Fibroblast of skin of right quadriceps (primary cell): ENCODE measurements around the gene OSCP1.

Source experiments
- DNase-seq: peaks from one replicate; pipeline ENCODE4 v3.0.0-alpha.2; 2013

Gene OSCP1

DNA sequence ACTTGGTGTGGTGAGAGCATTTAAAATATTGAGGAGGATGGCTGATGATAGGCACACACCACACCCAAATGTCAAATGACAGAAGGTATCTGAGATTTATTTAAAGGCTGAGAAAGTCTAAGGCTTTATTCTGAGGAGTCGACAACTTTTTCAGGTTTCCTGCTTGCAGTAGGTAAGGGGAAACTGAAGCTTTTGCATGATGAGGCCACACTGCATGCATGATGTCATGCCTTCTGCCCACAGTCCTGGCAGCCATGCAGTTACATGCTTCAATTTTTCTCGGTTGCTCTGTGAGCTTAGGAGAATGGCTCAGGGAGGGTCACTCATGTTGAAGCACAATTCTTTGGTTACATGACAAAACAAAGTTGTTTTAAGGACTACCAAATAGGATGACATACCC lies 7.0 kb downstream of the OSCP1 start:
- no peak for DNase-seq

DNA sequence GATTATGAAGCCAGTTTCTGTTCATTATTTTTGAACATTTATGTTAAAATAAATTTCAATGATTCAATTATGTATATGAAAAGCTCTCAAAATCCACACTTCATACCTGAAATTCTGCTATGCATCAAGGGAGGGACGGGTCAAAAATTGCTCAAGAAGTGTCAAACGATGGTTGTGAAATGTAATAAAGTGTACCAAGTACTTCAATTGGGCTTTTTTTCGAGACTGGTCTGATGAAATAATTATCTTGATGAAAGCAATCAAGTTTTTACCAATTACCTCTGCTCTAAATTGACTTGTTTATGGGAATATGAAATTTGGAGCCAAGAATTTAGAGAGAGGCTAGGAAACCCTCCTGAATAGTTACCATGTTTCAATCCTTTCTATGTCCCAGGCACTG lies 7.9 kb downstream of the OSCP1 start:
- DNase-seq: no peak

DNA sequence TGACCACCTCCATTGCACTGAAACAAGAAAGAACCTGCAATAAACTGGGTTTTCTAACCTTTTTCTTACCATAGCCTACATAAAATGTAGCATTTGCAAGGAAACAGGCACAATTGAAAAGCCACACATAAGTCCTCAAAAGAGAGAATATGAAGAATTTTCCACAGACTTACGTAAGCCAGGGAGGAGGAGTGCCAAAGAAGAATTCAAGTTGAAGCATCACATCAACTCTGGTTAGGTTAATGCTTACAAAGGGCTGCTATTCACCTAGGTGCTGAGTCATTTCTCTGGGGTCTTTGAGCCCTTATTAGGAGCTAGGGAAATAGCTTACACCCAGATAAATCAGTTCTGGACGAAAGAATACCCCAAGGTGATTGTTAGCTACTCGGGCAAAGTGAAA lies 9.6 kb downstream of the OSCP1 start:
- DNase-seq: no peak

DNA sequence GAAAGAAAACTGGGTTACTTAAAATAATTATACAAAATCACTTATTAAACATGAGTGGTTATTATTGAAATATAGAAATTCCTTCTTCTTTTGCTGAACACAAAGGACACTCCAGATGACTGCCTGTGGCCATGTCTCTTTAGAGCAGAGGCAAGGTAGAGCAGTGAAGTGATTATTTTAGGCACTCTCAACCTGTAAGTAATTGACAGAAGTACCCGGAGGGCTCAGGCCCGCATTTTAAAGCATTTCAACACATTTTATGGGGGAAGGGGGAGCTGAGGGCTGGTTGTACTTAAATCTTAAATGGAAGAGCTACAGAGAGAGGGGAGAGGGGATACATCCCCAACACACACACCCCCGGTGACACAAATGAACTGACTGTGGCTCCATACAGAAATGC lies 10.2 kb downstream of the OSCP1 start:
- DNase-seq: no peak

DNA sequence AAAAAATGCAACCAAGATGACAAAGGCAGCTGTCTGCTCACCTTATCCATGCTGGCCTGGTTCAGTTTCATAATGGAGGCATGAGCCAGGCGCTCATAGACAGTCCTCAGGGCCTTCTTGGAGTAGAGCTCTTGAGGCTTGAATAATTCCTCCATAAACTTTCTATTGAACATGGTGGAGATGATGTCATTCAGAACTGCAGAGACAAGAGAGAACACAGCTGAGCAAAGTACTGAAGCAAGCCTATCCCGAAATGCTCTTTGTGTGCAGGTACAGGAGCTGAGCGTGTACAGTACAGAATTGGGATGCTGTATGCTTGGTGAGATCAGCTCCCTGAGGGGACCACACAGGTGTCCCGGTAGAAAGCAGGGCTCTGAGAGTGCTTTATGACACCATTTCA lies 11.5 kb downstream of the OSCP1 start:
- no peak for DNase-seq

DNA sequence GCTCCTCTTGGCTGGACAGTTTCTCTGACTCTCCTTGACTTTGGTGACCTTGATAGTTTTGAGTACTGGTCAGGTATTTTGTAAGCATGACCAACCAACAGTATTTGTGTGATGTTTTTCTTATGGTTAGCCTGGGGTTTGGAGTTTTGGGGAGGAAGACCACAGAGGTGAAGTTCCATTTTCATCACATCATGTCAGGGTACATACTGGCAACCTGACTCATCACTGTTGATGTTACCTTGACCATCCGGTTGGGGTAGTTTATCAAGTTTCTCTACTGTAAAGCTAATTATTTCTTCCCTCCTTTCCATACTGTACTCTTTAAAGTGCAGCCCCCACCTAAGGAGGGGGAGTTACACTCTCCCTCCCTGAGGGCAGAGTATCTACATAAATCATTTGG lies 13.4 kb downstream of the OSCP1 start:
- no peak for DNase-seq

DNA sequence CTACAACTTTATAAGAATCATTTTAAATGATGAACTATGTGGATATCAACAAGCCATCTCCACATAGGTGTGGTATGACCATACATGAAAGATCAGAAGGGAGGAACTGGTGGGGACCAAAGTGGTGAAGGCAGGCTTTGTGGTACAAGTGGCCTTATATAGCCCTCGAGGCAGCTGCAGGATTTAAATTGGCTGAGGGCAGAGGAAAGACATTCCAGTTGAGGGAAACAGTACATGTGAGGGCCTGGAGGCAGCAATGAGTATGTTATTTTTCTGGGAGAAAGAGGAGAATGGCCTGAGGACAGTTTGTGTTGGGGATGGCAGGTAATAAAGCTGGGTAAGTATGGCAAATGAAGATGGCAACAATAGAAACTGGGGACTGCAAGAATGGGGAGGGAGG lies 17.1 kb downstream of the OSCP1 start:
- DNase-seq: no peak

DNA sequence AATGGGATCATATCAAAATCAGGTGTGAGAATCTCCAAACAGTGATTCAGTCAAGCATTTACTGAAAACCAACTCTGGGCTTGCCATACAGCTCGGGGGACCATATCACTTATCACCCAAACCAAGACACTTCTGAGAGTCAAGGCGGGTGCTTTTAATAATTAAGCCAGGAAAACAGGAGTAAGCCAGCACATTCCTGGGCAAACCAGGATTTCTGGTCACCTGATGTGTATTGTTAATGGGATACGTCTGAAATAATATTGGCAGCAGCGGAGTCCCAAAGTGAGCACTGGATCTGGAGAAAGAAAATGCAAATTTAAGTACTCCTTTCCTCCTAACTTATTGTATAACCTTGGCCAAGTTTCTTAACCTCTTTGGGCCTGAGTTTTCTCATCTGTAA lies 17.6 kb downstream of the OSCP1 start:
- DNase-seq: no peak

DNA sequence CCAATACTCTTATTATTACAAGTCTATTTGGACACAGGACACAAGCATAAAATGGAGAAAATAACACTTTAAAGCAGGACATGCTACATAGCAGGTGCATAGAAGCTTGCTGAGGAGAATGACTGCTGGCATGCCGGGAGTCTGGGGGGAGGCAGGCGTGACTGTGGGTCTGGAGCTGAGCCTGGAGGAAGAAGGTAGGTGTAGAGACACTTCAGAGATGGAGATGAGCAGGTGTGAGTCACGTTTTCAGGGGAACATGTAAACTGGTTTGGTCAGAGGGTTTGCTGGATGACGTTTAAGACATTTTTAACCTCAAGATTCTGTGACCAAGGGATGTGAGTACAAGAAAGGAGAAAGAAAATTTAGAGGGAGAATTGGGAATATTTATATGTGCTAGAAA lies 24.5 kb downstream of the OSCP1 start:
- no peak for DNase-seq

DNA sequence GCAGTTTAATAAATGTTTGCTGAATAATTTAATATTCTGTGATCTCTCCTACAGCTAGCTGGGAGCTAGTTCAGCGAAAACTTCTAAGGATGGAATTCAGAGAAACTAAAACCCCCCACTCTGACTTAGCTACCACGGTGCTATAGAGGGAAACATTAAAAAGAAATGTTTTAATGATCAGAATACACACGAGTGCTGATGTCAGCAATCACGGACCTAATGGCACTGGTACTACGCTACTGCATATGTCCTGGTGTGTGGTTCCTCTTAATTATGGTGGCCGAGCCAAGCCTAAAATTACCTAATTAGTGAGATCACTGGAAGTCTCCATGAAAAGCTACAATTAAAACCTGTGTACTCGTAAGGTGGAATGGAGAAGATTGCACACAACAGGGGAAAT lies 28.6 kb downstream of the OSCP1 start:
- no peak for DNase-seq

DNA sequence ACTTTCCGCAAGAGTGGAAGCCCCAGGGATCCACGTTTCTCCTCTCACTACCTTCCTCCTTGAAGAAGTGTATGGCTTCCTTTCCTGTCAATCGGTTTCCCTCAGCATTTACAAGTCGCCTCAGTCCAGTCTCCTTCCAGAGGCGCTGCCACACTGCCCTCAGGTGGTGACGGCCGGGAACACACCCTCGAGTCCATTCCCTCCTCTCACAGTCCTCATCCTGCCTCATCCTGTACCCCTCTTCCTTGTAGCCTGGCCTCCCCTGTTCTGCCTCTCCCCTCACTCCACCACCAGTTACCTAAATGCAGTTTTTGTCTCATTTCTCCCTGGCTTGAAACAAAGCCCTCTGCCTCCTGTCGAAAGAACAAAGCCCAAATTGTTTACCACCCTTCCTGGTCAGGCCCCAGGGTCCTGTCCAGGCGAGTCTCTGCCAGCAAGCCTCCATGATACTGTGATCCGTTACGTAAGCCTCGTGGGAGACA lies 29.4 kb downstream of the OSCP1 start:
- DNase-seq: peak; percentile 76

DNA sequence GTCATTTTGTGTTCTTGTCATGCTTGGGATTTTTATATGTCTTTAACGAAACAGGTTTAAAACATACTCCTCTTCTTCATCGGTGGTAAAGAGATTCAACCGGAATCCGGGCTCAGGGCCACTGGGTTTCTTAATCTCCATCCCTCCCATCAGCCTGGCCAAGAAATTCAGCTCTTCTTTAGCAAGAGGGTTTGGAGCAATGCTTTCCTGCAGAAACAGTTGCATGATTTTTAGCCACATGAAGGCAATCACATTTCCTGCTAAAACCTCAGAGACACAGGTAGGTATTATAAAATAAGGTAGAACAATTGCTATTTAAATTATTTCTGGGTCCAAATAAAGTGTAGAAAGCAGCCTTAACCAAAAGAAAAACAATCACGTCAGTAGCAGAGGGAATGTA lies 29.8 kb downstream of the OSCP1 start:
- no peak for DNase-seq

DNA sequence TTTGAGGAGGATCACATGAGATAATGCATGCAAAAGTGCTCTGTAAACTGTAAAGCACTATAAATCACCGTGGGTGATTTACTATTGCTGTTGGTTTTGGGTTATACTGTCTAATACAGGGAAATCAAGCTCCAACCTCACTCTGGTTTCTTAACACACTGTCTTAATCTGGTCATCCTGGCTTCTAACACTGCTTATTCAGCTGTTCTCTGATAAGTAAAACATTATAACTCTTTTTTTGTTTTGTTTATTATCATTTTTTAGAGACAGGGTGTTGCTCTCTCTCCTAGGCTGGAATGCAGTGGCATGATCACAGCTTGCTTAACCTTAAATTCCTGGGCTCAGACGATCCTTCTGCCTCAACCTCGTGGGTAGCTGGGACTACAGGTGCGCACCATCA lies 30.7 kb downstream of the OSCP1 start:
- DNase-seq: no peak

DNA sequence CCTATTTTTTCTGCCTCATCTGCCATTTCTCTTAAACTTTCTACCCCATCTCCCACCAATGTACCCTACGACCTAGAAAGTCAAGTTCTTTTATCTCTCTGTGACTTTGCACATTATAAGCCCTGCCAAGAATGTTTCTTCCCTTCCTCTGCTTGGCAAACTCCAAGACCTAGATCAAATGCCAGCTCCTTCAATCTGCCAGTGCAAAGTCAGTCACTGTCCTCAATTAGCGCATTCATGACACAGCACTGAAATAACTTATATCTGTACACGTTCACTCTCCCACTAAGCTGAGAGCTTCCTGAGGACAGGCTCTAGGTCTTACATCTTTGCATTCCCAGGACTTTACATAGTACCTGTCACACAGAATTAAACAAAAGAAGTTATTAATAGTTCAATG lies 31.1 kb downstream of the OSCP1 start:
- DNase-seq: no peak

DNA sequence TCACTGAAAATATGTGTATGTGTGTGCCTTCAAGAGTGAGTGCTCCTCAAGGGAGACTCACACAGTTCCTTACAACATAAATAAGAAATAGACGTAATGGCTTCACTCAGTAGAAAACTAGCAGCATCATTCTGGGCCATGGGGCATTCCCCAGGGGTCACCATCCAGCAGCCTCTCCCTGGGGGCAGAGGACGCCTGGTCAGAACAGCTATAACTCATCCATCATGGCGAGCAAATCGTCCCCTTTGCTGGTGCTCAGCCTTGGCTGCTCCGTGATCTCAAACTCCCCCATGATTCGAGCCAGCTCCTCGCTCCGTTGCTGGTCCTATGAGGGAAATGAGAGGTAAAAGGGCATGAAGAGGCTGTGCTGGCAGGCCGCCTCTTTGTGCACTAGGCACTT lies 32.3 kb downstream of the OSCP1 start:
- no peak for DNase-seq

DNA sequence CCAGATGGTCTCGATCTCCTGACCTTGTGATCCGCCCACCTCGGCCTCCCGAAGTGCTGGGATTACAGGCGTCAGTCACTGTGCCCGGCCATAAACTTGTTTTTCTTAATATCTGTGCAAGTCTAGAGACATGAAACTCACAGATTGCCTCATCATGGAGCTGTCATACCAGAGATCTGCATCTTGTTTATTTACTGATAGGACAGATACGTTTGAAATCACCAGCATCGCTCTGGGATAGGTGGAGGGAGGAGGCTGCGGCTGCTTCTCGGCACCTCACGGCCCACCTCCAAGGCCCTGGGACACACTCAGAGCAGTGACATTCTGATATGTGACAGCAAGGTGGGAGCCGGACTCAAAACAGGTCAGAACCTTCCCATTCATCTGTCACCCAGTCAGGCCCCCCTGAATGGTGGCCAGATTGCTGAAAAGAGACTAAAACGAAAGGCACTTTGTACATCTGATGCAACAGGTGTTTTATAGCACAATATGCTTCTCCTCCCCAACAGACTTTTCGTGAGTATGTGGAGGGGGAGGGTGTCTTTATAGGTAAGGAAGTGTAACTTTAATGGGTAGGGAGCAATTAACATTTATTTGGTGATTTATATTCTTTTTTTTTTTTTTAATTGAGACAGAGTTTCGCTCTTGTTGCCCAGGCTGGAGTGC lies 34.5 kb downstream of the OSCP1 start:
- no peak for DNase-seq

DNA sequence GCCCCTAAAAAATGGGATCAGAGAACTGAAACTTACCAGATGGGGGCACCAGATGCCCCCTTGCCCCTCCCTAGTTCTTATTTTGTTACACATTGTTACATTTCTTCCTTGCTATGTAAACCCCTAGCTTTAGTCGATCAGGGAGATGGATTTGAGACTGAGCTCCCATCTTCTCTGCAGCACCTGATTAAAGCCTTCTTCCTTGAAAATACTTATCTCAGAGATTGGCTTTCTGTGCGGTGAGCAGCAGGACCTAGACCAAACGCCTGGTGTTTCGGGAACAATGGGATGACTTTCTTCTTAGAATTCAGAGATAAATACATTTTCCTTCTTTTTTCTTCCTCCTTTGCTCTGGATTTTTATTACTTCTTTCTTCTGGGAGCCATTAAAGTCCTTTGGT lies 35.9 kb downstream of the OSCP1 start:
- DNase-seq: no peak

DNA sequence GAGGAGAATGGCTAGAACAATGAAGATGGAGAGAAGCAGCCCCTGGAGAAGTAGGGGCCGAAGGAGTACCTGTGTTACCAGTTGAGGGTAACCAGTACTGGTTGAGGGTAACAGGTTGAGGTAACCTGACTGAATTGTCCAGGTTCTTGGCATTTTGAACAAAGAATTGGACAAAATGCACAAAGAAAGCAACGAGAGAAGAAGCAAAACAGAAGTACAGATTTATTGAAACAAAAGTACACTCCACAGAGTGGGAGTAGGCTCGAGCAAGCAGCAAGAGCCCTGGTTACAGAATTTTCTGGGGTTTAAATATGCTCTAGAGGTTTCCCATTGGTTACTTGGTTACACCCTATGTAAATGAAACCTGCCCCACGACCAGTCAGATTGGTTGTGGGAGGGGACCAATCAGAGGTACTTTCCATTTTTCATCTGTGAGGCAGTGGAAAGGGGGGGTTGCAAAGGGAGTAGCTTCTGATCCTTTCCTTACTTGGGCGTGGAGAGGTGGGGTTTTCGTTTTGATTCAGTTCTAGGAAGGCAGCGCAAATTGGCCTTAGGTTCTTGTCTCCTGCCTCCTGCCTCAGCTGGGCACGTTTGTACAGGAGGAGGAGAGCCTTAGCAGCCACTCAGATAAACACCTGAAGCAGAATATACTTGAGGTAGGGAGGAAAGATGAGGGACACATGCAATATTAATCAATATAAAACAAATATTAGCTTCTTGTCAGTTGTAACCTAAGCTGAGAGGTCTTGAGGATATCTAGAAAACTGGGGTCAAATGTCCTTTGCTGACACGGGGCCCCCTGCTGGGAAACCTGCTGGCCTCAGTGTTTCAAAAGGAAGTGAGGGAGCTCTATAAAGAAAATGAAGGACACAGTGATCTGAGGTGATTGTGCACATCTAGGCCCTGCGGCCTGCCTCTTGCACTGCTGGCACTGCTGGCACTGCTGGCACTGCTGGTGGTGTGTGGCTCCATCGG lies 38.3 kb downstream of the OSCP1 start:
- DNase-seq: peak; percentile 44

DNA sequence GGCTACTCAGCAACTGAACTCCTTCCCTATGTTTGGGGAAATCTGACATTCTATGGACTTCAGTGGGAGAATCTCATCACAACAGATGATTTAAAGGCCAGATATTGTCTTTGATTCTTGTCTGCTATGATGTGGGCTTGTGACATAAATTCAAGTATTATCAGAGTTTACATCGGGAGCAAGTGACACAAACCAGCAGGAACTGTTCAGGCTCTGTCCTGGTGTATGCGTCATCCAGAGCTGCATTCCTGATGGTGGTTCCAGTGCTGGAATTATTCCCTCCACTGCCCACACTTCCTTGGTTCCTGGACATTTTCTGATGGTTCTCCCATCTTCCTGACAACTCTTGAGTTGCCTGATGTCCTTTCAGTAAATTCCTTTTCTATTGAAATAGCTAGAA lies 41.8 kb downstream of the OSCP1 start:
- peak; percentile 61 for DNase-seq

DNA sequence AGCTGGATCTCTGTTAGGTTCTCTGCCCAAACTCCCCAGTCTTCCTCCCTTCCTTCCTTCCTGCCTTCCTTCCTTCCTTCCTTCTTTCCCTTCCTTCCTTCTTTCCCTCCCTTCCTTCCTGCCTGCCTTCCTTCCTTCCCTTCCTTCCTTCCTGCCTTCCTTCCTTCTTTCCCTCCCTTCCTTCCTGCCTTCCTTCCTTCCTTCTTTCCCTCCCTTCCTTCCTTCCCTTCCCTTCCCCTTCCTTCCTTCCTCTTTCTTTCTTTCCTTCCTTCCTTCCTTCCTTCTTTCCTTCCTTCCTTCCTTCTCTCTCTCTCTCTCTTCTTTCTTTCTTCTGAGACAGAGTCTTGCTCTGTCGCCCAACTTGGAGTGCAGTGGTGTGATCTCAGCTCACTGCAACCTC lies 43.8 kb downstream of the OSCP1 start:
- no peak for DNase-seq

DNA sequence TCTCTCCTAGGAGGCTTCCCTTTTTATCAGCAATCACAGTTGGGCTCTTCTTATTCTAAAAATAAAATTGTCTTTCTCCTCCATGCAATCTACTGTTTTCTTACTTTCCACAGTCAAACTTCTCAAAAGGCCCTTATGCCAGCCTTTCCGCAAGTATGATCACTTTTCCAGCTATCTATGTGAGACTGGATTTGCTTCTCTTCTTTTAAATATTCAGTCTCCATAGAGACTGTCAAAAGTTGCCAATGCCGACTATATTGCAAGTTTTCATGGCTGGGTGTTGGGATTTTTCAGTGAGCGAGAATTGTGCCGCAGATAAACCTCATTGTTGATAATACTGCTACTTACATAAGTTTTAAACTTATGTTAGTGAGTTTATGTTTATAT lies 47.8 kb downstream of the OSCP1 start:
- DNase-seq: no peak

DNA sequence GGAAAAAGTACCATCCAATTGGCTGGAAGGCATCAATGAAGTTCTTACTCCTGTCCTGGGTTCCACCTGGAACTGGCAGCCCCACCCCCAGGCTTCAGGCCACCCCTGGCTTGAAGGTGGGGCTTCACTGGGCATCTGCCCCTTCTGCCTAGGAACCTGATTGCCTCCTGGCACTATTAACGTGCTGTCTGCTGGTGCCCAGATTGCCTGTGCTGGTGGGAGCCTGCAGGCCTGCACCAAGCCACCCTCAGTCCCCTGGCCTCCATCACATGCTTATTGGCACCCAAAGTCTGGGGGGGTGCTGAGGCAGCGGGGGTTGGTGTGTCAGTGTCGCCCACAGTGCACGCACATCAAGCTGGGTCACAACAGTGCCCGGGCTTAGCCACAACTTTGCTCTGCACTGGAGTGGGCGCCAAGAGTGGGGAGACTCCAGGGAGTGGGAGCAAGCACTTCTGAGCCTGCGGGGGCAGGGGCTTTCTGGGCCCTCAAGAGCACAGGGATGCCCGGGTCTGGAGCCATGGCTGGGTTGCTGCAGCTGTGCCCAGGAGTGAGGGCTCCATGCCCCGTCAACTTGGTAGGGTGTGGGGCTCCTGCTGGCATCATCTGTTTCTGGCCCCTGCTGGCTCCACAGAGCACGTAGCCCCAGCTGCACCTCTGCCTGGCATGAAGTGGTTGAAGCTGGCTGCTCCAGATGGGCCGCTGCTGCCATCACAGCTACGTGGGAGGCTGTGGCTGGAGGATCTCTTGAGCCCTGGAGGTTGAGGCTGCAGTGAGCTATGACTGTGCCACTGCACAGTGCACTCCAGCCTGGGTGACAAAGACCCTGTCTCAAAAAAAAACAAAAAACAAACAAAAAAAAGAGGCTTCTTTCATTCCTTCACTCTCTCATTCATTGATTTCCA lies 48.4 kb downstream of the OSCP1 start:
- no peak for DNase-seq
